Measurements from ENCODE around the gene TBC1D4. TPM values are rescaled to one million over a fixed set of nuclear protein-coding genes. Genes with fewer than 3 reads are reported as not detected.

TBC1D4 gene
- total and polyA plus RNA-seq, 9 of the 15 experiments (the other 6 are each of a cell fraction or from before 2014, with no cell fraction given) = 2.8 to 12.3 (median 7.0) TPM

- TF ChIP-seq ATF6 (CRISPR knock-in tag; IDR thresholded peaks at IDR 0.05) (no peak), HINFP (tag; conservative IDR thresholded peaks at IDR 0.05; ENCODE audit: low read depth) (no peak), CXXC5 (CRISPR knock-in tag; IDR thresholded peaks at IDR 0.05) (no peak), HNRNPLL (IDR thresholded peaks at IDR 0.05; ENCODE audit: low read depth, low read length, poor library complexity, severe bottlenecking) (no peak), ZNF212 (CRISPR knock-in tag; IDR thresholded peaks at IDR 0.05) (no peak), ZNF232 (CRISPR knock-in tag; IDR thresholded peaks at IDR 0.05) (no peak), HDAC8 (tag; IDR thresholded peaks at IDR 0.05) (no peak), KLF10 (CRISPR knock-in tag; IDR thresholded peaks at IDR 0.05) (no peak)
Measured at GRCh38 chr13:75442736-75443234, 39.2 kb downstream of the TBC1D4 start (continued).

Measured in K562 (cell line).